HG02884 (cell line): ENCODE data around the gene UGT2A3.

Source experiments
- ATAC-seq: cut with Tn5 transposase; IDR thresholded peaks from one replicate; pipeline ENCODE4 v1.9.1; 2021; ENCODE audit warnings: mild to moderate bottlenecking, moderate library complexity; ENCODE audit not compliant: unreplicated experiment

The UGT2A3 gene

DNA sequence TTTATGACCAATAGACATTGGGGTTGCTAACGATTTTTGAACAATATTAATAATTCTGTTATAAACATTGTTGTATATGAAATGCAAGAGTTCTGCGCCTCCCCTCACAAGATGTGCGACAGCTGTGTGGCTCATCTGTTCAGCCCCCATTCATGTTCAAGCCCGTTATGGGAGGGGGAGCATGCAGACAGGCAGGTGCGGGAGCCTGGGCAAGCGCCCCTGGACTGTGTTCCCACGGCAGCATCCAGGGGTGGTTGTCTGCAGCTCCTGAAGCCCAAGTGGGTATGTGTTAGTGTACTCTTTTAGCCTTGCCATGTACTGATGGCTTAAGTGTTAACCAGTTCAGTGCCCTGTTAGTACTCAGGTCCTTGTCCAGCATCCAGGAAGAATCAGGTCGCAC, 34.6 kb downstream of the UGT2A3 start:
- no peak for ATAC-seq

DNA sequence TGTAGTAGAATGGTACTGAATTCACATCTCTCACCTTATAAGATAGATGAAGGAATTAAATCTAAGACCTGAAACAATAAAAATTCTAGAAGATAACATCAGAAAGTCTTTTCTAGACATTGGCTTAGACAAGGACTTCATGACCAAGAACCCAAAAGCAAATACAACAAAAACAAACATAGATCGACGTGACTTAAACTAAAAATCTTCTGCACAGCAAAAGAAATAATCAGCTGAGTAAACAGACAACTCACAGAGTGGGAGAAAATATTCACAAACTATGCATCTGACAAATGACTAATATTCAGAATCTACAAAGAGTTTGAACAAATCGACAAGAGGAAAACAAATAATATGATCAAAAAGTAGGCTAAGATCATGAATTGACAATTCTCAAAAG, 38.8 kb downstream of the UGT2A3 start:
- no peak for ATAC-seq

DNA sequence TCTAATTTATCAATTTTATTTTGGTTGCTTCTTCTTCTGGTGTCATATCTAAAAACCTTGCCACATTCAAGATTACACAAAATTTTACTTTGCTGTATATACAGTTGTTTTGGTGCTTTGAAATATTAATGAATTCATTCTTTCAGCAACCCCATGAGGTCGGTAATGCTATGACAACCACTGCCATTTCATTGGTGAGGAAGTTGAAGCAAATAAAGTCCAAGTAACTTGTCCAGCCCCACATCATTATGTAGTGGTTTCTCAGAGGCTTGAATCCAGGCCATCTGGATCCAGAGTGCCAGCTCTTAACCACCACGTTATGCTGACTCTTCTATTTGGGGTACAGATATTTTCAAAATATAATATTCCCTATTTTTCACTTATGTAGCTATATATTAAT, 42.2 kb downstream of the UGT2A3 start:
- no peak for ATAC-seq

DNA sequence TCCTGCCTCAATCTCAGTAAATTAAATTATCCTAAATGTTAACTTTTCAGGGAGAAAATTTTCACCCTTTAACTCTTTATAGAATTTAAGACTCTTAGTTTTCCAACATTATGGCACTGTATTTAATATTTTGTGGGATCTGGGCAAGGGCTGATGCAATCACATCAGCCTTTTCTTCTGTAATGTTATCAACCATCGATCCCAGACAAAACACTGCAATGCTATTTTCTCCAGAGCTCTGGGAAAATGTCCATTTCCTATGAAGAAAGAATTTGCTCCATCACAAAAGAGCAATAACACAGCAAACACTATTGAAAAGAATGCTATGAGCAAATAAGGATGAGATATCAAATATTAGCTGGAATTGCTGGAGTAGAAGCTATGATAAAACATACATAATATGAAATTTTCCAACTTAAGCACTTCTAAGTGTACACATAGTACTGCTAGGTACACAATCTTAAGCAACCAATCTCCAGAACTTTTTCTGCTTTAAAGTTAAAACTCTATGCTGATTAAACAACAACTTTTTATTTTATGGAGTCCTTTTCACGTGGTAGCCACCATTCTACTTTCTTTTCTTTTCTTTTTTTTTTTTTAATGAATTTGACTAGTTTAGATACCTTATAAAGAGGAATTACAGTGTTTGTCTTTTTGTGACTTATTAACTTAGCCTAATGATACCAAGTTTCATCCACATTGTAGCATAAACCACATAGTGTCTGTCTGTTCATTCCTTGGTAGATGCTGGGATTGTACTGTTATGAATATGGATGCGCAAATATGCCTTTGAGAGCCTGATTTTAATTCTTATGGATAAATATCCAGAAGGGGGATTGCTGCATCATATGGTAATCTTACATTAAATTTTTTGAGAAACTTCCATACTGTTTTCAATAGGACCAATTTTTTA, 43.6 kb downstream of the UGT2A3 start:
- no peak for ATAC-seq

DNA sequence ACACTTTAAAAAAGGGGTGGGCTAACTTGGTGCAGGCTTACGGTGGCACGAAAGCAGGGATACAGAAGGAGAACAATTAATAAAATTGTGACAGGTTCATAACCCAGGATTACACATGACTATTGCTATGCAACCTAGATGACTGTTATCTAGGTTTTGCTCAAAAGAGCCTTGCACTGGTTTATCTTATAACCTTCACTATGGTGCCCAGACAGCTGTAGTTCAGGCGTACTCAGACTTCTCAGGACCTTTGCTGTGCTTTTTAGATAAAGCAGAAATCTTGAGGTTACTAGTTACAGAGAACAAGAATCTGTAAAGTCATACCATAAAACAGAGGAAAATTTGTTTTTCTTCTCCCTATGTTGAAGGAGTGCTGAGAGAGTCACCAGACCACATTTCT, 44.4 kb downstream of the UGT2A3 start:
- no peak for ATAC-seq

DNA sequence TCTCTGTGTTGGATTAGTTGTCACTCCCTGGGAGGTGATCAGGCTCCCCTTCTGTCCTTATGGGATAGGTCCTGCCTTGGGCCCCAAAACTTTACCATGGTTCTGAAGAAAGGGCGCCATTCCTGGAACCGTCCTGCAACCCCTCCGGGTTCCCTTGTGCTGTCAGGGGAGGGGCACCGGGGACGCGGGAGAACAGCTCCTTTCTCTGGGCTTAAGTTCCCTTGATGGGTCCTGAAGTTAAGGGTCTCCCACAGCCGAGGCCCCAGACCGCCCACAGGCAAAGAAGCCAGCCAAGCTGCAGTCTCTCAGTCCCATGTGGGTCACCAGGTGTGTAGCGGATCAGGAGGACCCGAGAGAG, 44.8 kb downstream of the UGT2A3 start:
- ATAC-seq: no peak

DNA sequence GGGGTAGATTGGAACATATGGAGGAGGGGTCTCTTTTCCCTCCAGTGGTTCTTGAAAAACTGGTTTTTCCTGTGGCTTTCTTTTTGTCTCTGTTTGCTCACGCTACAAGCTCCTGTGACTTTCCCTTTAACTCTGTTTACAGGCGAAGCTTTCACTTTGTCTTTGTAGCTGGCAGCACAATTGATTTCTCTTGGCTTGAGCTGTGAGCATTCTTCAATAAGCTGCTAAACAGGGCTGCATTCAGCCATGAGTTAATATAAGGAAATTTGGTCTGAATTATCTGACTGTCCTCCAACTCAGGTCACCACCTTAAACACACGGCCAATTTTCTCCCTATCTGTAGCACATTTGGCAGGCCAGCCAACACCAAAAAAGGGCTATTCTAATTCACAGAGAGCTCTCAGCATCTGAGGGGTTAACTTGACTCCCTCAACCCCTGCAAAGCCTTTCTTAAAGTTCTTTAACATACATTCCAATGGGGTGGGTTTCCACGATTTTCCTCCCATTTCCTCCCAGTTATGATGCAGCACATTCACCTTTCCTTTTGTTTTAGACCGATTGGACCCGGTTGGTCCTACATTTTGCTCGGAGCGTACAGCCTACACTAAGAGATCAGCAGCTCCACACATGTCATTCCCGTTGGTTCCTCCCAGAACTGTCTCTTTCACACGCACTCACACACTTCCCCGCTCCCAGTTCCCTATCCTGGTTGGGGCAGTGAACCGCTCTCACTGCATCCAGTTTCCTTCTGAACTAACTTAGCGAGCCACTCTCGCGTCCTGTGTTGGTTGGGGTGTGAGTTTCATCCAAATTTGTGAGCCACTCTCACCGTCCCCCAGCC, 45.4 kb downstream of the UGT2A3 start:
- ATAC-seq: no peak

DNA sequence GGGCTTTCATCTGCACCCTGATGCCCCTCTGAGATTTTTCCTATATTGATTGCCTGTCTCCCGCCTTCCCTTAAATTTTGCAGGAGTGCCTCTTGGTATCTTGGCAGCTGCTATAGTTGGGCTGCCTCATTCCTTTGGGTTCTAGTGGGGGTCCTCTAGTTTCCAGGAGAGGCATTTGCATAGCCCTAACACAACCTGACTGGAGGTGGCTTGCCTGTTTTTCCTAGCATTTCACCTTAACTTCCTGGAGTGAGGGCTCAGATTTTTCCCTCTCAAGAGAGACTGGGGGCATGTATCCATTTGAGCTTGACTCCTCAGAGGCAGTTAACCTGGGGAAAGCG, 46.0 kb downstream of the UGT2A3 start:
- ATAC-seq: no peak

DNA sequence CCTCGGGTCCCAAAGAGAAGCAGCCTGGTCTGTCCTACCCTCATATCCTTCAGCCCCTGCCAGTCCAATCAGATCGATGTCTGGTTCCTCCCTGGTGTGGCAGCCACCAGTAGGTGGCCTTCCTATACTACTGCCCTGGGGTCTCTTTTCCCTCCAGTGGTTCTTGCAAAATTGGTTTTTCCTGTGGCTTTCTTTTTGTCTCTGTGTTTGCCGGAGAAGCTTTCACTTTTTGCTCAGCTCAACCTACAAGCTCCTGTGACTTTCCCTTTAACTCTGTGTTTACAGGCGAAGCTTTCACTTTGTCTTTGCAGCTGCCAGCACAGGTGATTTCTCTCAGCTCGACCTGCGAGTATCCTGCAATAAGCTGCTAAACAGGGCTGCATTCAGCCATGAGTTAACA, 46.8 kb downstream of the UGT2A3 start:
- ATAC-seq: no peak

DNA sequence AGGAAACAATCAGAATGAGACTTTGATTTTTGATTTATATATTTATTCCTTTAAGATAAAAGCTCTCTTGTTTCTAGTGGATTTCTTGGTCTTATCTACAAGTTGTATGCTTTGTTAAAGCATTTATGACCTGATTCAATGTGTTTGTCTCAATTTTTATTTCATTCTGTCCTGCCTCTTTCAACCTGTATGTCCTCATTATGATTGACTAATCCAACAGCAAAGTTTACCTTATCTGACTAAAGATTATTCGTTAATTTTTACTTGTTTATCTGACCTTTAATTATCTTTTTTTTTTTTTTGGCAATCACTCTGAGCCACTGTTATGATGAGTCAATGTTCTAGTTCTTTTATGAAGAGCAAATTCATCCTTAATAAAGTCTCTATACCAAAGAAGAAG, 54.9 kb downstream of the UGT2A3 start:
- ATAC-seq: no peak

DNA sequence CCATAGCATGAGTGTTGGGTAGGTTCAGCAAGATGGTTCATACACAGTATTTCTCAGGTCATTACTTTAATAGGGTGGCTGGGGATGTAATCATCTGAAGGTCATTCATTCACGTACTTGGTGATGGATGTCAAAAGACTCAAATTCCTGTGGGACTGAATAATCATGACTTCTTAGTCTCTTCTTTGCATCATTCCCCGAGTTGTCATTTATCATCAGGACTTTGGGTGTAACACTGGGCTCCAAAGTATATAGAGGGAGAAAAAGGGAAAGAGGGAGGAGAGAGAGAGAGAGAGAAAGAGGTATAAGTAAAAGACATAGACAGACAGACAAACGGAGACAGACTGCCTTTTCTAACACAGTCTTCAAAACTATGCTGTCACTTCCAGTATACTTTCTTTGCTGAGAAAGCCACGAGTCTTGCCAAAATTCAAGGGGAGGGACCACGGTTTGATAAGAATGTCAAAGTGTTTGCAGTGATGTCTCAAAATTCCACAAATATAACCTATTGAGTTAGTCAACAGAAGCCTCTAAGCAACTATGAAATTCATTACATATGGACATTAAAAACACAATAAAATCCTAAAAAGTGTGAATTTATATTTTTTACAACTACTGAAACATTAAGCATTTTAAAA, 55.9 kb downstream of the UGT2A3 start:
- ATAC-seq: no peak

DNA sequence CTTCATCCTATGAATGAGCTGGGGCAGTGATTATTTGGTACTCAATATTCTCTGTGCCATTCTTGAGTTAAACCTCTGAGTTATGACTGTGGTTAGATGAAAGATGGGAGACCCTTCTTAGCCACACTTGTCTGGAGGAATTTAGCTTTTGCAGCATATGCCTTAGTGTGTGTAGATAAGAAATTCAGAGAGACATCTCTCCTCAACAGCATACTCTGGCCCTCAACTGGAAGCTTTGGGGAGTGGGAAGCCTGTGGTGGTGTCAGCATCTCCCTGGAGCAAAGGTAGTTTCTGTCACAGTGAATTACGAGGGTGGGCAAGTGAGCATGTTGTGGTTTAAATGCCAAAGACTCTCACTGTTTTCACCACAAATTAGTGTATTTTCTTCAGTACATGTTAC, 58.7 kb downstream of the UGT2A3 start:
- ATAC-seq: no peak

DNA sequence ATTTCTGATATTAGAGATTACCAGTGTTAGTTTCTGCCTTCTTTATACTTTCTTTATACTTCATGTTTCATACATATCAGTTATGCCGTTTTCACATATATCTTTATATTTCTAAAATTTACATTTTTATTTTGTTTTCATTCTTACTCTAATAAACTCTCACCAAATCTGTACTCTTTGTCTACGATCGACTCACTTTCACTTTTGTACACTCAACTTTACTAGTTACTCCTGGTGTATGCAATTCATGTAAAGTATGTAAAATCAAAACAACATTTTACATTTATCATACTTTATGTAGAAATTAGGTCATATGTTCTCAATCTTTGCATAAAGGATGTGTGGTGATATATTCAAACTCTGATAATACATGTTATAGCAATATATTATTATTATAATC, 59.9 kb downstream of the UGT2A3 start:
- ATAC-seq: no peak

DNA sequence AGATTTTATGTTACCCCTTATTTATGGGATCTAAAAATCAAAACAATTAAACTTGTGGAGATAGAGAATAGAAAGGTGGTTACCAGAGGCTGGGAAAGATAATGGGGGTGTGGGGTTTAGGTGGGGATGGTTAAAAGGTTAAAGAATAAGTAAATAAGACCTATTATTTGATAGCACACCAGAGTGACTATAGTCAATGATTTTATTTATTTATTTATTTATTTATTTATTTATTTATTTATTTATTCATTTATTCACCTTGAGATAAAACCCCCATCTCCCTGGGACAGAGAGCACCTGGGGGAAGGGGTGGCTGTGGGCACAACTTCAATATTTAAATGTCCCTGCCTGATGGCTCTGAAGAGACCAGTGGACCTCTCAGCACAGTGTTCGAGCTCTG, 66.1 kb downstream of the UGT2A3 start:
- no peak for ATAC-seq

DNA sequence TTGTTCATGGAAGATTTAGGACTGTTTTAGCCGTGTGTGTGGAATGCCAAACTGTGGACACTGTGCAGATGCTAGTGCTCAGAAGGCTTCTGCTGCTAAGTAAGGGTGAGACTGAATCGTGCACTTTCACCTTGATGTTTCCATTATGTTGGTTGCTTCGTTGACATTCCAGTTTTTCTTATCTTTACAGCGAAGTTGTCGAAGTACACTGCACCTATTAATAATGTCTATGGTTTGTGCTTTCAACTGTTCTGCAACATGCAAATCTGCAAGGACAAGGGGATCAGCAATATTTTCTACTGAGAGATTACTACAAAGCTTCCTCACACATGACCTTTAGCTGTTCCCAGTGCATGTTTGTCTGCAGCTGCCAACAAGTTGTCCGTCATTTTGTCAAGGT, 67.7 kb downstream of the UGT2A3 start:
- no peak for ATAC-seq
